Mammary epithelial cell (primary cell): ENCODE data around the gene CLCNKA.

Experiments used
- EZH2 ChIP-seq: IDR thresholded peaks from 2 replicates; pipeline ENCODE4 v1.6.1; 2012; ENCODE audit warnings: low read length, inconsistent platforms, borderline replicate concordance
- TF ChIP-seq, protein P1 (sequence below), 2 donors: IDR thresholded peaks in 1 of 2; conservative IDR thresholded peaks in 1 of 2; 2 replicates each; pipeline ENCODE4 v1.5.1; 2011 to 2012; ENCODE audit warnings: inconsistent platforms in 2 of 2, low read length in 2 of 2, mild to moderate bottlenecking in 2 of 2, control low read depth in 1 of 2, low read depth in 1 of 2; ENCODE audit not compliant: insufficient read depth in 1 of 2; ENCODE audit errors: extremely low read depth in 1 of 2

DNA sequence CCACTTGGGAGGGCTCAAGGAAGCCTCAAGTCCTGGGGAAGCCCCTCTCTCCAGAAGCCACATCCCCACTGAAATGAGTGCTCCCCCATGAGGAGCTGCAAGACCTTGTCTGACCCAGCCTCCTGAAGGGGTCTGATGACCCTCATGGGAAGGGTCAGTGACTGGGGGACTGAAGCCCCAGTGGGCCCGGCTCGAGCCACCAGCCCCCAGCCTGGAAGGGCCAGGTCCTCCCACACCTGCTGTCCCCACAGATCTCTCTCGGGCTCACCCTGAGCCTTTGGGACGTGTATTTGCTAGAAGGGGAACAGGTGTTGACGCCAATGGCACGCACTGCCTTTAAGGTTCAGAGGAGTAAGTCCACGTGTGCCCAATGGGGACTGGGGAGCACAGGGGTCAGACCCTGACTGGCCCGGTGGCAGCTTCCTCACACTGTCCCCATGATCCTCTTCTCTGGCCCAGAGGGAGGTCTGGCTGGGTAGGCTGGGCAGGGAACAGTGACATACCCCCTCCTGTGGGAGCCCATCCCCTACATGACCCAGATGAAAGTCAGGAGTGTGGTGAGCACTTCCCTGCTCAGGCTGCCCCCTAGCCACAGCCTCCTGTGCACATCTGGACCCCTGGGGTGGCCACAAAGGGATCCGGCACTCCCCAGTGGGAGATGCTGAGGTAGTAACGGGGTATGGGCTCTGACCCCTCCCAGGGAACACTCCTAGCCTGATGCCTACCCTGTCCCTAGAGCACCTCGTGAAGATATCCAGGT is 30.2 kb upstream of the CLCNKA start:
- TF ChIP-seq, protein P1, sequence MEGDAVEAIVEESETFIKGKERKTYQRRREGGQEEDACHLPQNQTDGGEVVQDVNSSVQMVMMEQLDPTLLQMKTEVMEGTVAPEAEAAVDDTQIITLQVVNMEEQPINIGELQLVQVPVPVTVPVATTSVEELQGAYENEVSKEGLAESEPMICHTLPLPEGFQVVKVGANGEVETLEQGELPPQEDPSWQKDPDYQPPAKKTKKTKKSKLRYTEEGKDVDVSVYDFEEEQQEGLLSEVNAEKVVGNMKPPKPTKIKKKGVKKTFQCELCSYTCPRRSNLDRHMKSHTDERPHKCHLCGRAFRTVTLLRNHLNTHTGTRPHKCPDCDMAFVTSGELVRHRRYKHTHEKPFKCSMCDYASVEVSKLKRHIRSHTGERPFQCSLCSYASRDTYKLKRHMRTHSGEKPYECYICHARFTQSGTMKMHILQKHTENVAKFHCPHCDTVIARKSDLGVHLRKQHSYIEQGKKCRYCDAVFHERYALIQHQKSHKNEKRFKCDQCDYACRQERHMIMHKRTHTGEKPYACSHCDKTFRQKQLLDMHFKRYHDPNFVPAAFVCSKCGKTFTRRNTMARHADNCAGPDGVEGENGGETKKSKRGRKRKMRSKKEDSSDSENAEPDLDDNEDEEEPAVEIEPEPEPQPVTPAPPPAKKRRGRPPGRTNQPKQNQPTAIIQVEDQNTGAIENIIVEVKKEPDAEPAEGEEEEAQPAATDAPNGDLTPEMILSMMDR (conservative IDR thresholded peaks at IDR 0.05 in 1 of 2, IDR thresholded peaks at IDR 0.05 in 1 of 2; ENCODE audit: extremely low read depth in 1 of 2, insufficient read depth in 1 of 2, low read depth in 1 of 2, low read length in 2 of 2): no peak
- no peak for TF ChIP-seq EZH2
